GM23248 (cell line): ENCODE data around the gene FAM219B. TPM values are rescaled to one million over a fixed set of nuclear protein-coding genes. Genes with fewer than 3 reads are reported as not detected.
"Not testable (repeated sequence)": the region's sequence is repeated elsewhere in the genome, so short reads cannot be mapped to it uniquely, and the experiment has no call there.

ENCODE experiments used
- DNase-seq: peaks from one replicate; pipeline ENCODE4 v3.0.0-alpha.2; 2015
- H2AFZ ChIP-seq: fragments of 200-600 bp; sonication (generic); 2 replicates; pipeline ENCODE4 v1.6.1; 2016; ENCODE audit warnings: antibody characterized with exemption
- H3F3A ChIP-seq: fragments of 200-600 bp; sonication (generic); 2 replicates; pipeline ENCODE4 v1.6.1; 2016; ENCODE audit warnings: mild to moderate bottlenecking, antibody characterized with exemption, mixed run types; ENCODE audit not compliant: insufficient read depth
- H3K27ac ChIP-seq: fragments of 200-600 bp; sonication (generic); 2 replicates; pipeline ENCODE4 v1.5.1; 2016; ENCODE audit warnings: mild to moderate bottlenecking
- H3K27me3 ChIP-seq: fragments of 200-600 bp; sonication (generic); replicated peaks from 2 replicates; pipeline ENCODE4 v1.6.1; 2016; ENCODE audit warnings: mild to moderate bottlenecking; ENCODE audit not compliant: insufficient read depth
- H3K36me3 ChIP-seq: fragments of 200-600 bp; sonication (generic); 2 replicates; pipeline ENCODE4 v1.6.1; 2016; ENCODE audit warnings: low read depth, mild to moderate bottlenecking
- H3K4me1 ChIP-seq: fragments of 200-600 bp; sonication (generic); 2 replicates; pipeline ENCODE4 v1.6.1; 2016; ENCODE audit warnings: mild to moderate bottlenecking; ENCODE audit not compliant: insufficient read depth
- H3K4me2 ChIP-seq: fragments of 200-600 bp; sonication (generic); one replicate; pipeline ENCODE4 v1.6.1; 2016; ENCODE audit warnings: mild to moderate bottlenecking; ENCODE audit not compliant: unreplicated experiment
- H3K4me3 ChIP-seq: fragments of 200-600 bp; sonication (generic); 2 replicates; pipeline ENCODE4 v1.5.1; 2016; ENCODE audit warnings: mild to moderate bottlenecking
- H3K79me2 ChIP-seq: fragments of 200-600 bp; sonication (generic); 2 replicates; pipeline ENCODE4 v1.6.1; 2016; ENCODE audit warnings: mild to moderate bottlenecking; ENCODE audit not compliant: insufficient read depth
- H3K9ac ChIP-seq: fragments of 200-600 bp; sonication (generic); 2 replicates; pipeline ENCODE4 v1.6.1; 2016; ENCODE audit warnings: mild to moderate bottlenecking
- H3K9me2 ChIP-seq: fragments of 200-600 bp; sonication (generic); 2 replicates; pipeline ENCODE4 v1.6.1; 2016; ENCODE audit warnings: mixed run types, mild to moderate bottlenecking, moderate library complexity; ENCODE audit not compliant: insufficient read depth
- H3K9me3 ChIP-seq: fragments of 200-600 bp; sonication (generic); one replicate; pipeline ENCODE4 v1.6.1; 2017; ENCODE audit warnings: low read depth
- H4K20me1 ChIP-seq: fragments of 200-600 bp; sonication (generic); 2 replicates; pipeline ENCODE4 v1.6.0; 2016; ENCODE audit not compliant: insufficient read depth
- EZH2 ChIP-seq: fragments of 200-600 bp; sonication (generic); IDR thresholded peaks from 2 replicates; pipeline ENCODE4 v1.6.1; 2018; ENCODE audit warnings: antibody characterized with exemption, mild to moderate bottlenecking; ENCODE audit not compliant: insufficient read depth, poor library complexity, severe bottlenecking
- EZH2phosphoT487 ChIP-seq: fragments of 200-600 bp; sonication (generic); IDR thresholded peaks from 2 replicates; pipeline ENCODE4 v1.6.1; 2018; ENCODE audit warnings: antibody characterized with exemption, moderate library complexity, mild to moderate bottlenecking, low read depth; ENCODE audit not compliant: insufficient read depth
- WGBS, 2 experiments: methylation state at CpG; one replicate each; pipeline ENCODE4 v1.1.6; 2015 to 2017; ENCODE audit warnings: low lambda C conversion rate in 2 of 2, low coverage in 1 of 2; ENCODE audit errors: missing lambda C conversion rate in 2 of 2; 5-methylcytosine and 5-hydroxymethylcytosine counted together
- in situ Hi-C: fragments of 300-500 bp; cut with MboI; formaldehyde crosslinking; loops from 2 replicates; pipeline ENCODE4 v1.15.0; 2020
- polyA plus RNA-seq: library from polyadenylated mRNA; unstranded; fragments of >200 nt; fragmentation: Nextera tagmentation; extraction: Ambion mirVana; gene quantifications from 2 replicates; pipeline ENCODE4 v1.2.1, GENCODE V29; 2016
- total RNA-seq: library from RNA; depleted of rRNA; stranded (reverse); fragments of >200 nt; shearing (Covaris generic); gene quantifications from 2 replicates; pipeline ENCODE4 v1.2.3, GENCODE V29; 2014

Gene FAM219B
- total and polyA plus RNA-seq, 2 experiments from 2014 or later: 39.6 to 78.6 TPM

GRCh38 chr15:74889883-74890664 lies 16.6 kb downstream of the FAM219B start, which contains the start of gene MPI:
TSS of gene MPI (plus strand) at chr15:74890042. CDS start at chr15:74890074, 32 bp downstream.
- H3K4me3 ChIP-seq: peak within 1 kb of the TSS; percentile 93
- peaks cover 13% of the 10 kb centered on the region for H3K4me1 ChIP-seq
- no peaks in the 10 kb centered on the region for H3K9me3 ChIP-seq
- H3F3A ChIP-seq: peaks cover 7% of the 10 kb centered on the region; the same call in 1 of the 2 replicates
- no peaks in the 10 kb centered on the region for H3K9me2 ChIP-seq
- WGBS, 2 experiments: 1% methylated on average over 47 of the region's 47 CpGs
- in situ Hi-C loops: no loop called here
- DNase-seq: peak; percentile 95
- peak within 1 kb of the TSS; percentile 90 for H3K9ac ChIP-seq
- H3K36me3 ChIP-seq: no peaks in the 10 kb centered on the region
- no peak for TF ChIP-seq EZH2phosphoT487
- TF ChIP-seq EZH2: no peak
- peaks cover 17% of the 10 kb centered on the region; the same call in 1 of the 2 replicates for H3K79me2 ChIP-seq
- H3K27ac ChIP-seq: peak within 1 kb of the TSS; percentile 3; the same call in 1 of the 2 replicates
- peak within 1 kb of the TSS; percentile 95 for H2AFZ ChIP-seq
- H3K4me2 ChIP-seq: peak within 1 kb of the TSS; percentile 82
- H3K27me3 ChIP-seq: no peaks in the 10 kb centered on the region
- H4K20me1 ChIP-seq: no peaks in the 10 kb centered on the region

GRCh38 chr15:74889390-74889882 lies 17.2 kb downstream of the FAM219B start:
- in situ Hi-C loops: no loop called here
- Histone ChIP-seq H3K27me3 (no peaks in the 10 kb centered on the region), H3K9me3 (no peaks in the 10 kb centered on the region), H3K9ac (peak overlapping the region; percentile 90), H3K4me1 (peaks cover 20% of the 10 kb centered on the region), H3K36me3 (no peaks in the 10 kb centered on the region), H4K20me1 (no peaks in the 10 kb centered on the region), H3F3A (peaks cover 7% of the 10 kb centered on the region; the same call in 1 of the 2 replicates), H3K79me2 (peaks cover 17% of the 10 kb centered on the region; the same call in 1 of the 2 replicates), H2AFZ (peak overlapping the region; percentile 95), H3K27ac (peak overlapping the region; percentile 3; the same call in 1 of the 2 replicates), H3K9me2 (no peaks in the 10 kb centered on the region), H3K4me3 (peak overlapping the region; percentile 93), H3K4me2 (peak overlapping the region; percentile 82)
- no peak for TF ChIP-seq EZH2phosphoT487
- TF ChIP-seq EZH2: no peak
- WGBS, 2 experiments: 7 to 9% methylated on average over 8 of the region's 8 CpGs
- peak; percentile 60 for DNase-seq

GRCh38 chr15:74888716-74889115 lies 17.9 kb downstream of the FAM219B start:
- no peaks in the 10 kb centered on the region for H3K27me3 ChIP-seq
- no peaks in the 10 kb centered on the region for H3K36me3 ChIP-seq
- H3K27ac ChIP-seq: no peak overlapping the region
- no peaks in the 10 kb centered on the region for H3K9me2 ChIP-seq
- TF ChIP-seq EZH2phosphoT487: no peak
- TF ChIP-seq EZH2: no peak
- peaks cover 17% of the 10 kb centered on the region; the same call in 1 of the 2 replicates for H3K79me2 ChIP-seq
- H3K4me1 ChIP-seq: peaks cover 20% of the 10 kb centered on the region
- H3K4me3 ChIP-seq: no peak overlapping the region
- 98 to 99% methylated on average over 4 of the region's 4 CpGs for WGBS, 2 experiments
- no peak overlapping the region for H3K4me2 ChIP-seq
- in situ Hi-C loops: no loop called here
- H3F3A ChIP-seq: peaks cover 7% of the 10 kb centered on the region; the same call in 1 of the 2 replicates
- no peak overlapping the region for H2AFZ ChIP-seq
- no peak overlapping the region for H3K9ac ChIP-seq
- no peaks in the 10 kb centered on the region for H4K20me1 ChIP-seq
- no peak for DNase-seq
- H3K9me3 ChIP-seq: no peaks in the 10 kb centered on the region

GRCh38 chr15:74887537-74888193 lies 19.0 kb downstream of the FAM219B start:
- H3K9me3 ChIP-seq, H3K27ac ChIP-seq, H3K9ac ChIP-seq, H3K27me3 ChIP-seq, DNase-seq, H3F3A ChIP-seq, H3K4me3 ChIP-seq, H3K36me3 ChIP-seq, H3K9me2 ChIP-seq, H4K20me1 ChIP-seq, H2AFZ ChIP-seq, H3K4me2 ChIP-seq, in situ Hi-C loops: not testable (repeated sequence)
- Histone ChIP-seq H3K79me2 (peaks cover 17% of the 10 kb centered on the region; the same call in 1 of the 2 replicates), H3K4me1 (peaks cover 20% of the 10 kb centered on the region)
- WGBS, 2 experiments: 80 to 92% methylated on average over 8 to 10 of the region's 10 CpGs
